COLO829 (cell line): Measurements from ENCODE around the gene BEGAIN.

ENCODE experiments used
- DNase-seq: peaks from one replicate; pipeline ENCODE4 v3.0.0; 2012; ENCODE audit warnings: low spot score

BEGAIN gene

DNA sequence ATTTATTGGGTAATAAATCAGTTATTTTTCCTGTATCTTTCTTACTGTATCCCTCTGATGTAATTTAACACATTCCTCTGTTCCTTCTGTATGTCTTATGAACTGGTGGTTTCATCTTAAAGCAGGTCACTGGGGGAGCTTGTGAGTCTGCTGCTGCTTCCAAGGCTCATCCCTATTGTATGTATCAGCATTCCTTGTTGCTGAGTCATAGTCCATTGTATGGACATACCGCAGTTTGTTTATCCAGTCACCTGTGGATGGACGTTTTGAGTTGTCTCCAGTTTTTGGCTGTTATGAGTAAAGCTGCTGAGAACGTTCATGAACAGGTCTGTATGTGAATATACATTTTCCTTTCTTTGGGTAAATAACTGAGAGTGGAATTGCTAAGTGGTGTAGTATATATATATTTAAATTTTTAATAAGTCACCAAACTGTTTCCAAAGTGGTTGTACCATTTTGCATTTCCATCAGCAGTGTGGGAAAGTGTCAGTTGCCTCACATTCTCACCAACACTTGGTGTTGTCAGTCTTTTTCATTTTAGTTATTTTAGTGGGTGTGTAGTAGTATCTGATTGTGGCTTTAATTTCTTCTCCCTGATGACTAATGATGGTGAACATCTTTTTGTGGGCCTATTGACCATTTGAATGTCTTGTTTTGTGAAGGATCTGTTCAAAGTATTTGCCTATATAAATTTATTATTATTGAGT, 82.7 kb downstream of the BEGAIN start:
- DNase-seq = no peak

GRCh38 chr14:100503251-100503650, 84.0 kb downstream of the BEGAIN start:
- no peak for DNase-seq

GRCh38 chr14:100502622-100503220, 84.5 kb downstream of the BEGAIN start:
- DNase-seq = no peak

DNA sequence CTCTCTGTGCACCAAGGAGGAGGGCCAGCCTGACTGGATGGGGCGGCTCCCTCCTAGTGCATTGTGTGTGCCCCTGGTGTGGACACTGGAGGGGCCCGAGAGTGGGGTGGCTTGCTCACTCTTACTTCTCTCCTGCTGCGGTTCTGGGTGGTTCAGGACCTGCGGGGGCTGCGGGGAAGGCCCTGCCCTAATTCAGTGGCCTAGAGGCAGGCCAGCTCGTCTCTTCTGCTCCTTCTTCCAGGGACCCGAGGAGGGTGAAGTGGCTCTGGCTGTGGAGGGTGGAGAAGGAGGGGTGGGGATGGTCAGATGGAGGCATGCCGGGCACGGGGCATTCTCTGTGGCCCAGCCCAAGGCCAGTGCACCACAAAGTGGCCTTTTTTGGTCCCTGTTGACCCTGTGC, 87.1 kb downstream of the BEGAIN start:
- DNase-seq = no peak

DNA sequence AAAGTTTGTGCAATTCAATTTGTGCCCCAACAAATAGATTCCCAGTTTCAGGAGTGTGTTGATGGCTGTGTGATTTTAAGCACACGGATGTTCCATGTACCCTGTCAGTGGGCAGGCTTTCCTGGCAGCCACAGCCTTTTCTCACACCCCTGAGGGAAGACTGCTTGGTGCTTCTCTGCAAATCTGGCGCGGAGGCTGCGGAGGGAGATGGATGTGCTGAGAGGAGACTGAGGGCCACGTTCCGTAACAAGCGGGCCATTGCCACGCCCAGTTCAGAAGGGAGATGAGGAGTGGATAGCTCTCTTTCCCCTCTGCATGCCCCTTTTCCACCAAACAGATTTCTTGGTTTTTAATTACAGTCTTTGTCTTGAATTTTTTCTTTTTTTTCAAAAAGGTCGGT, 89.1 kb downstream of the BEGAIN start:
- DNase-seq = no peak

- DNase-seq = no peak
These were observed 91.3 kb downstream of the BEGAIN start for GRCh38 chr14:100495917-100496316.

- no peak for DNase-seq
These were observed 92.6 kb downstream of the BEGAIN start for GRCh38 chr14:100494645-100495044.

GRCh38 chr14:100490252-100490651, 97.0 kb downstream of the BEGAIN start:
- DNase-seq = no peak

DNA sequence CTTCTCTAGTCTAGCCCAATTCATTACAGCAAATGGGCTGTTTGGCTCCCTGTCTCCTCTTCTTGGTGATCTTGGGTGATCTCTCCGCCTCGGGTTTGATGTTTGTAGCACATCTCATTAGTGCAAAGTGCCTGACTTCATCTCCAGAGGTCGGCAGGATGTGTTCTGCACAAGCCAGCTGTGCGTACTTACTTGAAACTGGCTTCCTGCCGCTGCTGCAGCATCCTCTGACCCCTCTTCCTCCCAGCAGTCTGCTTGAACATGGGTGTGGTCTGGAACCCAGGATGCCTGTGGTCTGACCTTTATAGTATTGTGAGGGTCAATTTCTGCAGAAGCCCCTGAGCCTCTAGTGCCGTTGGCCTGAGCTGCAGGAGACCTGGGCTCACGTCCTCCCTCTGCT, 99.2 kb downstream of the BEGAIN start:
- DNase-seq = no peak

- DNase-seq = no peak
These were observed 99.9 kb downstream of the BEGAIN start for GRCh38 chr14:100487304-100487703.
